ENCODE data around the gene AWAT2.

- TF ChIP-seq EZH2 (IDR thresholded peaks at IDR 0.05; ENCODE audit: borderline replicate concordance, low read length) (no peak), CTCF (conservative IDR thresholded peaks at IDR 0.05 in 1 of 2, IDR thresholded peaks at IDR 0.05 in 1 of 2; ENCODE audit: extremely low read depth in 1 of 2, insufficient read depth in 1 of 2, low read depth in 1 of 2, low read length in 2 of 2) (no peak)
Observed at GRCh38 chrX:70087857-70088630, 38.3 kb upstream of the AWAT2 start.

All from mammary epithelial cell (primary cell).